ENCODE measurements around the gene ART5. TPM values are rescaled to one million over a fixed set of nuclear protein-coding genes. Genes with fewer than 3 reads are reported as not detected.

Gene ART5
- total and polyA plus RNA-seq, 2 of the 4 experiments (the other 2 are of a cell fraction), result not detected

- Histone ChIP-seq H3K4me3 (ENCODE audit: insufficient read depth, low read depth, low read length) (no peak overlapping the region), H3K56ac (ENCODE audit: extremely low read depth, insufficient read depth, low read length) (no peak overlapping the region), H2AFZ (replicated peaks; ENCODE audit: low read length, poor library complexity) (peak overlapping the region; percentile 81), H2BK20ac (ENCODE audit: low read depth, low read length) (no peak overlapping the region; the same call in 1 of the 2 replicates), H2AK5ac (ENCODE audit: low read depth, low read length) (peak overlapping the region; percentile 33; the same call in 1 of the 2 replicates), H3K4me2 (ENCODE audit: low read depth, low read length) (no peak overlapping the region), H3K9ac (ENCODE audit: low read depth, low read length) (no peak overlapping the region), H2BK5ac (ENCODE audit: low read depth, low read length, poor library complexity, severe bottlenecking) (peak overlapping the region; percentile 67), H3K9me1 (ENCODE audit: insufficient read depth, low read length) (no peaks in the 10 kb centered on the region), H4K91ac (ENCODE audit: insufficient read depth, low read depth, low read length) (no peak overlapping the region; the same call in 1 of the 2 replicates), H3K36me3 (ENCODE audit: control insufficient read depth, insufficient read depth, low read length) (no peaks in the 10 kb centered on the region), H4K5ac (ENCODE audit: low read depth, low read length) (peak overlapping the region; percentile 89), H3K27me3 (ENCODE audit: control insufficient read depth, insufficient read depth, low read length) (peaks cover under 1% of the 10 kb centered on the region), H3K23ac (ENCODE audit: low read depth, low read length) (no peak overlapping the region), H3K18ac (ENCODE audit: low read depth, low read length) (peak overlapping the region; percentile 88), H3K9me3 (ENCODE audit: control insufficient read depth, insufficient read depth, low read length) (no peaks in the 10 kb centered on the region; the same call in 1 of the 2 replicates), H3K4ac (ENCODE audit: low read depth, low read length) (no peak overlapping the region), H2AK9ac (replicated peaks; ENCODE audit: low read depth, low read length, poor library complexity) (peak overlapping the region; percentile 91), H2BK15ac (ENCODE audit: low read depth, low read length) (no peak overlapping the region), H3K14ac (replicated peaks; ENCODE audit: low read depth, low read length) (0 out of 2 replicates have a peak overlapping the region, but pooled peaks have one; percentile 50), H3K79me1 (ENCODE audit: low read depth in 1 of 2, low read length in 2 of 2) (no peaks in the 10 kb centered on the region), H3K27ac (ENCODE audit: insufficient read depth, low read length) (peak overlapping the region; percentile 43; the same call in 1 of the 2 replicates), H4K8ac (ENCODE audit: low read depth in 2 of 2, low read length in 2 of 2) (peak overlapping the region; percentile 73 to 77; a peak in 2 of 4 replicates), H4K20me1 (ENCODE audit: insufficient read depth, low read length) (no peaks in the 10 kb centered on the region), H3K4me1 (ENCODE audit: control insufficient read depth, insufficient read depth, low read length) (peaks cover 2% of the 10 kb centered on the region; the same call in 1 of the 2 replicates), H2BK120ac (ENCODE audit: low read depth, low read length) (peak overlapping the region; percentile 88; the same call in 1 of the 2 replicates)
- intact Hi-C loops (cut with micrococcal nuclease), result no loop called here
- no peak for TF ChIP-seq USF2 (IDR thresholded peaks at IDR 0.05; ENCODE audit: low read depth, low read length)
- no peak for TF ChIP-seq SMC3 (IDR thresholded peaks at IDR 0.05; ENCODE audit: low read depth, low read length)
- no peak for TF ChIP-seq RAD21 (IDR thresholded peaks at IDR 0.05; ENCODE audit: low read length)
- no peak for TF ChIP-seq NFE2L2 (IDR thresholded peaks at IDR 0.05; ENCODE audit: low read depth, low read length)
- no peak for TF ChIP-seq MAFK (IDR thresholded peaks at IDR 0.05; ENCODE audit: low read depth, low read length)
- TF ChIP-seq MXI1 (IDR thresholded peaks at IDR 0.05; ENCODE audit: borderline replicate concordance, low read depth, low read length), result no peak
- no peak for TF ChIP-seq RCOR1 (IDR thresholded peaks at IDR 0.05; ENCODE audit: insufficient replicate concordance, low read length)
- TF ChIP-seq CEBPB (IDR thresholded peaks at IDR 0.05; ENCODE audit: low read depth, low read length), result no peak
- TF ChIP-seq BHLHE40 (IDR thresholded peaks at IDR 0.05; ENCODE audit: low read depth, low read length), result no peak
- TF ChIP-seq POLR2A (IDR thresholded peaks at IDR 0.05; ENCODE audit: low read depth, low read length), result no peak
- TF ChIP-seq CTCF (conservative IDR thresholded peaks at IDR 0.05; ENCODE audit: low read depth, low read length), result no peak
- TF ChIP-seq MAZ (IDR thresholded peaks at IDR 0.05; ENCODE audit: borderline replicate concordance, low read depth, low read length), result no peak
- no peak for TF ChIP-seq RFX5 (IDR thresholded peaks at IDR 0.05; ENCODE audit: low read depth, low read length)
- no peak for TF ChIP-seq CHD1 (IDR thresholded peaks at IDR 0.05; ENCODE audit: low read depth, low read length)
- no TSS peak for BruUV-seq (replicated peaks)
- ATAC-seq (ENCODE audit: low read depth) (peak; percentile 48; the same call in 1 of the 2 replicates), DNase-seq (no peak)
- dilution Hi-C loops (cut with HindIII; ENCODE audit: low sequenced_read_pairs, unreplicated experiment), result no loop called here
- POLR2A ChIA-PET (ENCODE audit: unreplicated experiment), result no interaction called here
- CTCF ChIA-PET, result interaction anchor here (0.6 kb wide), 2 partner anchors 10 to 25 kb away, joined by 3 read pairs; no protein-coding TSS in a partner anchor
- in situ Hi-C loops (cut with MboI; ENCODE audit: low sequenced_read_pairs), result no loop called here
- WGBS, 2 experiments (ENCODE audit: extremely low coverage in 2 of 2, insufficient read length in 1 of 2), result no CpG with 5 or more reads among the region's 6 CpGs
Measured at GRCh38 chr11:3615998-3616397, 25.8 kb downstream of the ART5 start.
